Lower leg skin (tissue), 3 donors: Measurements from ENCODE around the gene LRRC34.

Source experiments
- POLR2A ChIP-seq, 2 donors: fragments of 450-650 bp; IDR thresholded peaks; one replicate each; pipeline ENCODE4 v1.6.1; 2016 to 2017; ENCODE audit warnings: antibody characterized with exemption in 2 of 2, mild to moderate bottlenecking in 1 of 2, moderate library complexity in 1 of 2
- TF ChIP-seq, protein P1 (sequence below), 3 donors: fragments of 450-650 bp; IDR thresholded peaks; one replicate each; pipeline ENCODE4 v1.5.1; 2016; ENCODE audit warnings: antibody characterized with exemption in 3 of 3, mild to moderate bottlenecking in 3 of 3, moderate library complexity in 2 of 3

DNA sequence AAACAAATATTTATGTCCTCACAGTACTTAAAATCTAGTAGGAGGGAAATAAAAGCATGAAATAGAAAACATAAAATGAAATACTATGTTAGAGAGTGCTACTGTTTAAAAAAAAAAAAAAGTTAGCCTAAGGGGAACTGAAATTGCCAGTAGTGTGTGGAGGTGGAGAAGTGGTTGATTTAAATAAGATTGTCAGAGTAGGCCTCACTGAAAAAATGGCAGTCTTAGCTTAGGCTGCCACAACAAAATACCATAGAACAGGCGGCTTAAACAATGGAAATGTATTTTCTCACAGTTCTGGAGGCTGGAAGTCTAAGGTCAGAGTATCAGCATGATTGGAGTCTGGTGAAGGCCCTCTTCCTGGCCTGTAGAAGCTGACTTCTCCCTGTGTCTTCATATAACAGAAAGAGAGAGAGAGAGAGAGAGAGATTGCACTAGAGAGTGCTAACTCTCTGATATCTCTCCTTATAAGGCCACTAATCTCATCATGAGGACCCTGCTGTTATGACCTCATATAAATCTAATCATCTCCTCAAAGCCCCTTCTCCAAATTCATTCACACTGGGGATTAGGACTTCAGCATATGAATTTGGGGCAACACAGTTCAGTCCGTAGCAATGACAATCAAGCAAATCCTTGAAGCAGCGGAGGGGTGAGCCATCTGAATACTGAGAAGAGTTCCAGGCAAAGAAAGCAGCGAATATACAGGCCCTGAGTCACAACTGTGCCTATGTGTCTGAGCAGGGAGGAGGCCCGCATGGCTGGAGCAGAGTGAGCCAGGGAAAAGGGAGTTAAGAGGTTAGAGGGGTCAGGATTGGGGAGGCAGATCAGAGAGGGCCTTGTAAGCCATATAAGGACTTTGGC, 23.6 kb upstream of the LRRC34 start:
- TF ChIP-seq, protein P1, sequence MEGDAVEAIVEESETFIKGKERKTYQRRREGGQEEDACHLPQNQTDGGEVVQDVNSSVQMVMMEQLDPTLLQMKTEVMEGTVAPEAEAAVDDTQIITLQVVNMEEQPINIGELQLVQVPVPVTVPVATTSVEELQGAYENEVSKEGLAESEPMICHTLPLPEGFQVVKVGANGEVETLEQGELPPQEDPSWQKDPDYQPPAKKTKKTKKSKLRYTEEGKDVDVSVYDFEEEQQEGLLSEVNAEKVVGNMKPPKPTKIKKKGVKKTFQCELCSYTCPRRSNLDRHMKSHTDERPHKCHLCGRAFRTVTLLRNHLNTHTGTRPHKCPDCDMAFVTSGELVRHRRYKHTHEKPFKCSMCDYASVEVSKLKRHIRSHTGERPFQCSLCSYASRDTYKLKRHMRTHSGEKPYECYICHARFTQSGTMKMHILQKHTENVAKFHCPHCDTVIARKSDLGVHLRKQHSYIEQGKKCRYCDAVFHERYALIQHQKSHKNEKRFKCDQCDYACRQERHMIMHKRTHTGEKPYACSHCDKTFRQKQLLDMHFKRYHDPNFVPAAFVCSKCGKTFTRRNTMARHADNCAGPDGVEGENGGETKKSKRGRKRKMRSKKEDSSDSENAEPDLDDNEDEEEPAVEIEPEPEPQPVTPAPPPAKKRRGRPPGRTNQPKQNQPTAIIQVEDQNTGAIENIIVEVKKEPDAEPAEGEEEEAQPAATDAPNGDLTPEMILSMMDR (IDR thresholded peaks at IDR 0.05) = no peak
- TF ChIP-seq POLR2A (IDR thresholded peaks at IDR 0.05) = no peak
